CD4-positive, alpha-beta T cell treated with Interleukin-12 subunit alpha and Interleukin-12 subunit beta, for 1 hour (primary cell): ENCODE results near the gene RRP15.
"Not testable (repeated sequence)": the region's sequence is repeated elsewhere in the genome, so short reads cannot be mapped to it uniquely, and the experiment has no call there.

Source experiments
- DNase-seq: peaks from one replicate; pipeline ENCODE4 v3.0.0-alpha.2; 2020

Gene RRP15

DNA sequence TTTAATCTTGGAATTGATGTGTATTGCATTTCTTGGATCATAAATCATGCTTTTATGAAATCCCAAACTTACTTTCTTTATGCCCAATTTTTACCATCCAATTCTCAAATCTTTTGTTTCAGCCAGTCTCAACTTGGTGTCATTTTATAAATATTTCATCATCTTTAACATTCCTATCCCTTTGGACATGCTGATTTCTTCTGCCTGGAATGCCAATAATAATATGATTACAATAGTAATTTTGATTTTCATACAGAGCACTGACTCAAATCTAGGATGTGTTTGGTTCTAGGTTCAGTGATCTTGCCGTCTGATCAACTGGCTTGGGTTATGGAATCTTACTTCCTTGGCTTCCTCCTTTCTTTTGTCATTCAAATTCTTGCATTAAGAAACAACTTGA lies 12.8 kb downstream of the RRP15 start:
- DNase-seq = no peak

DNA sequence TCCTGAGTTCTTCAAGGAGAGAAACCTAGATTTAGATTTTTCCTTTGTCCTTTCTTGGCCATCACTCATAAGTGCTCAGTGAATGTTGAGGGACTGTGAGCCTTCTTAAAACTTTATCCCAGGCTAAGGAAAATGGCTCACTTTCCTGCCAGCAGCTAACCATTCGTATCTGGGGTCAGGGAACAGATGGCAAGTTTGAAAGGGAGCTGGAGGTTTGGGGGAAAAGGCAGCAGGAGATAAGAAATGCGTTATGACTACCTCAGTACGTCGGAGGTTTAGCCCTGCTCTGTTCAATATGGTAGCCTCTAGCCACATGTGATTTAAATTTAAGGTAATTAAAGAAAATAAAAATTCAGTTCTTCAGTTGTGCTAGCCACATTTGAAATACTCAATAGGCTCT lies 13.3 kb downstream of the RRP15 start:
- no peak for DNase-seq

DNA sequence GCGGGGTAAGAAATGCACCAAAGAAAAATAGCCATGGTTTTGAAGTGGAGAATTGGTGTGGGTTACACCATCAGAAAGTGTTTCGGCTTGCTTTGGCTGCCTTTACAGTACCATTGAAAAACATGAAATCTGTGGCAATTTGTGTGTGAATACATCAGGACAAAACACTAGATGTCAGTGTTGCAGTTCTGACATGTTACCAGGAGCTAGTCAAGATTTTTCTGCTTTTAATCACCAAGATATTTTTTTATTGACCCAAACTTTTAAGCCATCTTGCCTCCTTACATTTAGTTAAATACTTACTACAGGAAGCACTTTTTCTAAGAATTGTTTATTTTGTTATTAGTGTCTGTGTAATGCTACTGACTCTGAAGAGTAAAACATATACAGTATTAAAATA lies 14.3 kb downstream of the RRP15 start:
- DNase-seq = no peak

DNA sequence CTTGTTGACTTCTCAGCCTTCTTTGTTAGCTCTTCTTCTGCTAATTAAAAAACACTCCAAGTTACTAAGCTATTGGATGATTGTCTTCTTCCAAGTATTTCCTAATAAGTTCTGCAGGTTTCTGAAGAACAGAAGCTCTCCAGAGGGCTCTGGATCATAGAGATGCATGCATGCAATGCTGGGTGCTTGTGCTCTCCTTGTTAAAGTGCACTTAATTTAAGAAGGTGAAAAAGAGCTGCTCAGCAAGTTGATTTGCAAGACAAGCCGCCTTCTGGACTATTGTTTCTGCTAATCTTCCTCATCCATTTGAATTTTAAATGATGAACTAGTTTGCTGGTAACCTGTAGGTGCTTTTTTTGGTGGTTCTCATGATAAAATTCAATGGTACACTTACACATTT lies 16.1 kb downstream of the RRP15 start:
- no peak for DNase-seq

DNA sequence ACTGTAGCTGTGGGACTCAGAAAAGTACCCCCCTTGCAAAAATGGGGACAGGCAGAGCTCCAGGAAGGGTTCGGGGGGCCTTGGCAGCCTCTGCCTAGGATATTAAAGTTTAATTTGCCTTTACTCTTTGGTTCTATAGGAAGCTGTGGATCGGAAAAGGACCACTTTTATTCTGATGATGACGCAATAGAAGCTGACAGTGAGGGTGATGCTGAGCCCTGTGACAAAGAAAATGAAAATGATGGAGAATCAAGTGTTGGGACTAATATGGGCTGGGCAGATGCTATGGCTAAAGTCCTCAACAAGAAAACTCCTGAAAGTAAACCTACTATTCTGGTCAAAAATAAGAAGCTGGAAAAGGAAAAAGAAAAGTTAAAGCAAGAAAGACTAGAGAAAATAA lies 17.1 kb downstream of the RRP15 start:
- DNase-seq = no peak

DNA sequence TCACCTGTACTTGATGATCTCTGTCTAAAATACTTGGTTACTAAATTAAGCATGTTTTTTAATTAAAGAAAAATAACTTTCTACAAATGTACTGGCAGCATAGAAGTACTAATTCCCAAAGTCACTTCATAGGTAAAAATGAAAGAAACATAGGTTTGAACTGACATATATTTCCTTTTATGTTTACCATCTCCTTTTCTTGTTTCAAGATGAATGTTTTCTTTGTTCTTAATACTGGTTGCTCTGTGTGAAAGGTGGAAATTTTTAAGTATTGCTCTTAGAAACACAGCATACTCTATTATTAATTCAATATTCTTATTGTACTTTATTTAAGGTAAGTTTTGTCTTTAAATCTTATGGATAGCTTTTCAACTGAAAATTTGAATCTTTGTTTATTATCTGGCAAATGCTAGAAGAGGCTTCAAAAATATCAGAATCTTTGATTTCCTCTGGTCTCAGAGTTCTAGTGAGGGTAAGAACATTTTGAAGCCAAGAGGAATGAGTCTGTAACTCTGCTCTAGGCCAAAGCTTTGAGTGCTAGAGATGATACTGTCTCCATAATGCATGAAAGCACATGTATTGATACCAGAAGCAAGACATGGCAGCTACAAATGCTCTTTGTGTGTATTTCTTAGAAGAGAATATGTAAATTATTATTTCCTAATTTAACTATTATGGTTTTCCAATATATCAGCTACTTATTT lies 18.2 kb downstream of the RRP15 start:
- DNase-seq = no peak

DNA sequence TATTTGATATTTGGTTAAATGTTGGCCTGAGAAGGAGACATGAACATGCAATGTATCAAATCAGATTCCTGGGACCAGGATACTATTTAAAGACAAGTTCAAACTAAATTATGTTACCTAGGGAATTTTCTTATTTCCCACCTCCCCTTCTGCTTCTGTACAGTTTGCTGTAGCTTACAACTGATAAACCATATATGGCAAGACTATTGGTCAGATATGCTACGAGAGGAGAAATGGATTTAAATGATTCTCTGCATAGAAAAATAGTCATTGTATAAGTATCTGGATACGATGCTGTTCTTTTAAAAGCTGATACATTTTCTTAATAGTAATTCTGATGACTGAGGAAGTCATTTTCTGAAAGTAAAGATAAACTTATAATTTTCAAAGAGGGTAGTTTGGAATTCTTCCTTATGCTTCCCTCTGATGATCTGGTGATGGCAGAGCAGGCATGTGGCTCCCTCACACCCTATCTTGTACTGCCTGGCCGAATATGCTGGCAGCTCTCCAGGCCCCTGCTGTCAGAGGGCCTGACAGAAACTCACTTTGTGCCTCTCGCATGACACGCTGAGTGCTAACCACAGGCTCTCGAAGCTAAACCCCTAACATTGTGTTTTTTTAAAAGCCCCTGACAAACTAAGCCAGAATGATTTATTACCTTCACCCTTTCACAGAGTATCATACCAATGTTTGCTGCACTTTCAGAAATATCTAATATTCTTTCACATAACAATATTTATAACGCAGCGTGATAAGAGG lies 19.4 kb downstream of the RRP15 start:
- DNase-seq = no peak

DNA sequence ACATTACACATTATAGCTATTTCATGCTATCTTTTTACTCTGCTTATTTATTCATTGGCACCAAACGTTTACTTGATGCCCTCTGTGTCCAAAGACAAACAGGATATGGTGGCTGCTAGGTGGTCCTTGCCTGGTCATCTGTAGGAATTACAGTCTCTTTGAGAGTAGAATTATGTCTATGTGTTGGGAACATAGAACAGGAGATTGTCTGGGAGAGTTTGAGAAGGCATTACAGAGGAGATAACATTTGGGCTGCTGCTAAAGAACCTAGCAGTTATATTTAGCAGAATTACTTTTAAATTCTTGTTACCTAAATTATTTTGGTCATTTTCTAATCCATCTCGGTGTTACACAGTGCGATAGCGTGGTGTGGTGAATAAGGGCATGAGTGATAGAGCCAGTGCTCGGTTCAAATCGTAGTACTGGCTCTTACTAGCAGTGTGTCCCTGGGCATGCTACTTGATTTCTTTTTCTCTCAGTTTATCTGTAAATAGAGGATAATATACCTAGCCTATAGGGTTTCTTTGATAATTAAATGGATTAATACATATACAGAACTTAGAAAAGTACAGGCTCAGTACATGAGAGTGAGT lies 20.5 kb downstream of the RRP15 start:
- no peak for DNase-seq

DNA sequence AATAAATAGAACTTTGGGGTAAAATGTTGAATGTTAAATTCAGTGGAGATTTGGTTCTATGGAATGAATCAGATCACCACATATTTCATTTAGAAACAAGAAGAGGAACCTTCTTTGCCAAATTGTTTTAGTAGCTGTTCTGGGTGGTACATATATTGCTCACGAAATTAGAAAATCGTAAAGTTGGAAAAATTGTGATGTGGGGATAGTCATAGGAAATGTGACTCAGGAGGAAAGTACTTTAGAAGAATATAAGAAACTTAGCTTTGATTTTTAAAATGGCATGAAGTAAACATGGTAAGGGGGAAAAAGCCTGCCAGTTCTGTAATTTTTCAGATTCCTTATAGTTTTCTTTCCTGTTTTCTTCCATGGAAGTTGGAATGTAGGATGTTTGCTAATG lies 27.4 kb downstream of the RRP15 start:
- no peak for DNase-seq

DNA sequence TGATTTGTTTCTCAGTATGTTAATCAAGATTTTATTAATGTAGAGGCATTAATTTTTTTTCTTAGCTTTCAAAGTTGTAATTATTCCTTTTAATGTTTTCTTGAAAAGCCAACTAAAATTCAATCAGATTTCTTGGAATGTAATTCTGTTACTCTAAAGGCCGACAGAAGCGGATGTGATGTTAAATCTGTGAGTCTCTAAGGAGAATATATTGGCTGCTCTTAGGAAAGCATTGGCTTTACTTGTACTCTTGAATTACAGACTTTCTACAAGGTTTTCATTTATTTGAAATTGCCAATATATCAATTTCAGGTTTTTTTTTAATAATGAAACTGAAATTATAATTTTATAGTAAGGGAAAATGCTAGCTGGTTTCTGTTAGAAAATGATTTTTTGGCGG lies 29.2 kb downstream of the RRP15 start:
- DNase-seq = no peak

DNA sequence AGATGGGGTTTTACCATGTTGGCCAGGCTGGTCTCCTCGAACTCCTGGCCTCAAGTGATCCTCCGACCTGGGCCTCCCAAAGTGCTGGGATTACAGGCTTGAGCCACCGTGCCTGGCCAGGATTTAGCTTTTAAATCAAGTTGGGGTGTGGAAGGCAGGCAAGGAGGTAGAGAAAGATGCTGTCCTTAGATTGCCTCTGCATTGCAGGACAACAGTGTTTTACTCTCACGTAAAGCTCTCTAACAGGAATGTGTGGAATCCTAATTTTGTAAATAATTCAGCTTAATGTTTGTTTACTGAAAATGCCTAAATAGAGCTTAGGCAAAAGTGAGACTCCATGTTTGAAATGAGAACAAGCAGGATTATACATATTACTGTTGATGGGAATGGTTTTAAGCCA lies 30.5 kb downstream of the RRP15 start:
- no peak for DNase-seq

DNA sequence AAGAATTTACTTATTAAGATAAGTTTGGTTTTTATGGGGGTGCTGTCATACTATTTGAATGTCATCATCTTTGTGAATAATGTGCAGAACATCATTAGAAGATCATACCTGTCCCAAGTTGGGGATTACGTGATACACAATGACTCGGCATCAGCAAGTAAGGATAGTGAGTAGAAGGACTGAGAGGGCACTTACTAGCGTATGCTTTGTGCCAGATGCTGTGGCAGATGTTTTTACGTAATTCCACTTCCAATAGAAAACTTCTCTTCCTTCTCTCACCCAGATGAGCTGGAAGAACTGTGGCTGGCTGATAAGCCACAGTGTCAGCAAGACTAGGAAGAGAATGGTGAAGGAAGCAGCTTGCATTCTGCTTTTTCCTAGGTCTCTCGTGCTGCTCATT lies 32.0 kb downstream of the RRP15 start:
- no peak for DNase-seq

DNA sequence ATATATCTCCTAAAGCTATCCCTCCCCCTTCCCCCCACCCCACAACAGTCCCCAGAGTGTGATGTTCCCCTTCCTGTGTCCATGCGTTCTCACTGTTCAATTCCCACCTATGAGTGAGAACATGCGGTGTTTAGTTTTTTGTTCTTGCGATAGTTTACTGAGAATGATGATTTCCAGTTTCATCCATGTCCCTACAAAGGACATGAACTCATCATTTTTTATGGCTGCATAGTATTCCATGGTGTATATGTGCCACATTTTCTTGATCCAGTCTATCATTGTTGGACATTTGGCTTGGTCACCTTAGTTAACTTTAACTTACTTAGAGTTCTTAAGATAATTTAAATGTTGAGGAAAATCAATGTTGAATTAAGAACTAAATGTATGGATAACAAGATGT lies 35.1 kb downstream of the RRP15 start:
- not testable (repeated sequence) for DNase-seq

DNA sequence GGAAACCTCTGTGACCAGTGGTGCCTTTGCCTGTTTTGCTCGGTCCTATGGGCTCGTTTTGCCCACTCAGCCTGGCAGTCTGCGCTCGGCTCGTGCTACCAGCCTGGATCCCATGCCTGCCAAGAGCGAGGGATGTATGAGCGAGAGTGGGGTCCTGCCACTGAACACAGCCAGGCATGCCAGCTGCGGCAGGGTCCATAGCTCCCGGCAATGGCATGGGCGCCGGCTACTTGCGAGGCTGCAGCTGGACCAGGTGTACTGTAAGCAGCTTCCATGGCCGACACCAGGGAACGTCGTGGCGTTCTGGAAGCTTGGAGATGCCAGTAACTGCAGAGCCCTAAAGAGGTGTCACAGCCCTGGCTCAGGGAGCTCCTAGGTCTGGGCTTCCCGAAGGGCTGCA lies 37.7 kb downstream of the RRP15 start:
- no peak for DNase-seq

DNA sequence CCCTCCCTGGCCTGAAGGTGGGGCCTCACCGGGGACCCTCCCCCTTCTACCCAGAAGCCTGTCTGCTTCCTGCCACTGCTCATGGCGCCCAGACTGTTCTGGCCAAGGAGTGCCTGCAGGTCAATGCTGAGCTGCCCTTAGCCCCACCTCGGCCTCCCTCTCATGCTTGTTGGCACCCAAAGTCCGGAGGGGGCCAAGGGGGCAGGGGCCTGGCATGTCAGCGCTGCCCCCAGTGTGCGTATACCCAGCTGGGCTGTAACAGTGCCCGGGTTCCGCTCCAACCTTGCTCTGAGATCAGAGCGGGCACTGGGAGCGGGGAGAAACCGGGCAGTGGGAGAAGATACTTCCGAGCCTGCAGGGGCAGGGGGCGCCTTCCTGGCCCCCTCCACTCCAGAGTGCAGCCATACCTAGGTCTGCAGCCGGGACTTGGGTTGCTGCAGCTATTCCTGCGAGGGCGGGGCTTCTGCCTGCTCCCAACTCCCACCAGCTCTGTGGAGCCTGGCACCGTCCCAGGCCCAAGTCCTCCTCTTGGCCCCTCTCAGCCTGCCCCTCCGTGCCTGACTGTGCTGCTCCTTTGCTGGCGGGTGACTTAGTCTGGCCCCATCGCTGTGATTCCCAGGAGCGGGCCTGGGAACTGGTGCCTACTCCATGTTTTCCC lies 38.6 kb downstream of the RRP15 start:
- DNase-seq = no peak

DNA sequence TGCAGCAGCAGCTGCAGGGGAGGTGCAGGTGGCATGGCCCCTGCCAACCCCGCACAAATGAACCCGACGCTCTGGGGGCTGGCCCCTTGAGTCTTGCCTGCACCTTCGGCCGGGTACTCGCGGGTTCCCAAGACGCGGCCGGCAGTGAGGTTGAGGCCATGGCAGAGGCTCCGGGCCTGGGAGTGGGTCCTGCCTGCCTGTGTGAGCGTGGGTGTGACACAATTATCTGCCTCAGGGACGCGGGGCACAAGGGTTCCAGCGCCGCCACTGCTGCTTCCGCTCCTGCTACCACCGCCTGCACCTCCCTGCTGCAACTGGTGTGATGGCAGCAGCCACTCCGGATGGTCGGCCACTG lies 39.1 kb downstream of the RRP15 start:
- DNase-seq = no peak

DNA sequence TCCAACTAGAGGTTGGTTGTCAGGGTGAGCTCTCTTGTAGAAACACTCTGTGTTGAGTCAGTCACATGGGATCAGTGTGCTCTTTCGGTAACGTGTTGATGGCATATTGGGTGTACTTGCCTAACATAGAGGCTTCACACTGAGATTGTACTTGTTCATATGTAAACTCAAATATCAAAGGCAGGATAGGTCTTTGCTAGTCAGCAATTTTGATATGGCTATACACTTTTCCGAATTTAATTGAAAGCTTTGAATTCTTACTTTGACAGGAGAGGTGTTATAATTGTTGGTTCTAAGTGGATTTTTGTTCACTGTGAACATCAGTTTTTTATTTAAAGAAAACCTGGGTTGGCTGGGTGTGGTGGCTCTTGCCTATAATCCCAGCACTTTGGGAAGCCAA lies 43.7 kb downstream of the RRP15 start:
- no peak for DNase-seq

DNA sequence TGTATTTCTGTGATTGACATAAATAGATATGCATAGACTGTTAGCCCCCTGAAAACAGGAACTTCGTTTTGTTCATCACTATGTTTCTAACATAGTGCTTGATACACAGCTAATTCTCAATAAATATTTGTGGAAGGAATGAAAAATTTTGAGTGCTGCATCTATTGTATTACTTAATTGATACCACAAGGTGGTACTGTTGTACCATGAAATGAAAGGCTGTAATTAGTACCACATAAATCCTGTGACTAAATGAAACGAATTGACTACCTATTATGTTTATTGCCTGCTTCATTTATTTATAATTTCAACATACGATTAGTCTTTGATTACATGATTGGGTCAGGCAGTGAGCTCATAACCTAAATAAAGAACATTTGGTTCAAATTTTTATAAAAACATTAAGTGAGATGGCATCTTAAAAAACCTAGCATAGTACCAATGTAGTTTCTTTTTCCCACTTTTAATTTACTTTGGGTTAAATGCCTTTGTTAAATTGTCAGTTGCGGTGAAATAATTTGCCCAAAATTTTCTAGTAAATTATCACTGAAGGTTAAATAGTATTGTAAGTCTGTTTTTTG lies 45.0 kb downstream of the RRP15 start:
- peak; percentile 50 for DNase-seq

DNA sequence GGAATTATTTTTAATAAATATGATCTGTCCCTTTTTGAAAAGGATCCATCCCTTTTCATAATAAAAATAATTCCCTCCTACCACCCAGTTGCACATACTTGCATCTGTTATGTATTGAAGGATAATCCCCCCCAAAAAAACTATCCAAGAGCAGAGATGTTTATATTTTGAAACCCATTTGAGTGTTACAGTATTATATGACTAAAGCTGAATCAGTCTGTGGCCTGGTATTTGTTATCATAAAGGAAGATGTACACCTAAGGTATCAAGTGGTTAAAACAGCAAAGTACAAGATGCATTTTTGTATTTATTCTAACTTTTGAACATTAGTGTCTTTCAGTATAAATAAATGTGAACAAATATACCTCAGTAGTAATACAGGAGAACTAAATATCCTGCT lies 47.3 kb downstream of the RRP15 start:
- DNase-seq = no peak

DNA sequence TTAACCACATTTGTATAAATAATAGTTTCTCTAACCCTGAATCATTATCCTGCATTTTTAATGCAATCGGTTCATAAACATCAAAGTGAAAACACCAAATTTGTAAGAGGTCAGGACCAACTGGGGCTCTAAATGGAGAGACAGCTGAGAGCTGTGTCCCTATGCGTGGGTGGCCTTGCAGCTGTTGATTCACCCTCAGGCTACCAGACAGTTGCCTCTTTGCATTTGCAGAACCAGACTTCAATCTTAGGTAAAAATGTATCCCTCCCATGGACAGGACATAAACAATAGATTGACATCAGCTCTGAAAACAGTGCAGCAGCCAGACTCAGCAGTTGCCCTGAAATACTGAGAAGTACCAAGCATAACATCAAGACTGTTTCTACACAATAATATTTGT lies 51.2 kb downstream of the RRP15 start:
- DNase-seq = no peak

DNA sequence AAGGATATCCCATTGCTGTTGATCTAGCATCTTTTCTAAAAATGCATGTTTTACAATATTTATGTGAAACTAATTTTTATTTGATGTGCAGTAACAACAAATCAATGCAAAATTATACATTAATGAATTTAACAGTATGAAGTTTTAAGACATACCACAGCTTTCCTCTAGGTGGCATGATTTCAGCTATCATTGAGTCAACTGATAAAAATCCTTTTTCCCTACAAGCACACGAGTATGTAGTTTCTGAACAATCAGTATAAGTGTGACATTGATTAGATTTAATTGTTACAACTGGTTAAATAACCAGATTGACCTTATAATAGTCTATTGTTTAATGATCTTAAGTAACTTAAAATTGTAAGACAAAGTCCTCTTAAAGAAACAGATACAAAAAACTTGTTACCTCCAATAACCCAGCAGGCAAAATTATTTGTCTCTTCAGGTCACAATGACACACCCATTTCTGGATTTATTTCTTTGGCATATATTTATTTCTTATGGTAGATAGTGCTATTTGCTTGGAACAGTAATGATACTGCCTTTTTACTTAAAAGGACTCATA lies 54.3 kb downstream of the RRP15 start:
- peak; percentile 23 for DNase-seq

DNA sequence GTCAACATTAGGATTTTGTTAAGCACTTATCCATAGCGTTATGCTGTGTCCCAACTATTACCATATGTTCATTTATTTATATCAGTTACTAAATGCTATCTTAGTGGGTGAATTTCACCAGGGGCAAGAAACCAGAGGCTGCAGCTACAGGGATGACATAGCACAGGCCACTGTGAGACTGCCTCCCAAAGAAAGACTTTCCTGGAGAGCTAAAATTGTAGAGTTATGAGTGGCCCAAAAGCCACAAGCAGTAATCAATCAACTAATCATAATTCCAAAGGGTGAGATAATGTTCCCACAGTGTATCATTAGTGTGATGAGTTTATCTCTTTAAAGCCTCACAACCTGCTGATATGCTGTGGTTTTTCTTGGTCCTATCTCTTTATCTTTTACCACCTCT lies 56.2 kb downstream of the RRP15 start:
- no peak for DNase-seq

DNA sequence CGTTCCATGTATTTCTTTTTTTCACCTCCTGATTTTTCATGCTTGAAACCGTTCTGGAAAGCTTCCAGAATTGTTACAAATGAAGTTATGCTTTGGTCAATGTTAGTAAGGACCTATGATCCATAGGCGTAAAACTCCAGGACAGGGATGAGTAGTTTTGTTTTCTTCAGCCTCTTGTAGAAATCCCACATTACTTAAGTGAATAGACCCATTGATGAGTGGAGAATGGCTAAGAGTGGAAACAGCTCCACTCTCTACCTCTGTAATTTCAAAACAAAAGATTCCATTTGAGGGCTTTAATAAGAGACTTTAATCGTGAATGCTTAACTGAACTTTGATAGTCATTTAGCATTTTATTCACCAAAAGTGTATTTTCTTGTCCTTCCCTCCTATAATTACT lies 57.0 kb downstream of the RRP15 start:
- DNase-seq = no peak
